Progenitor cell of endocrine pancreas (in vitro differentiated cells): ENCODE data around the gene RFX1. TPM values are rescaled to one million over a fixed set of nuclear protein-coding genes. Genes with fewer than 3 reads are reported as not detected.
"Not testable (repeated sequence)": the region's sequence is repeated elsewhere in the genome, so short reads cannot be mapped to it uniquely, and the experiment has no call there.

Source experiments
- DNase-seq: peaks from one replicate; pipeline ENCODE4 v3.0.0; 2021; ENCODE audit warnings: low spot score; ENCODE audit not compliant: unreplicated experiment
- H3K27ac Mint-ChIP-seq: 2 replicates; pipeline ENCODE4 v1.8.0; 2021; ENCODE audit warnings: mild to moderate bottlenecking, moderate library complexity, mixed read lengths
- H3K27me3 Mint-ChIP-seq: 2 replicates; pipeline ENCODE4 v1.8.0; 2021; ENCODE audit warnings: mixed read lengths
- H3K36me3 Mint-ChIP-seq: 2 replicates; pipeline ENCODE4 v1.8.0; 2022; ENCODE audit warnings: mixed read lengths; ENCODE audit not compliant: insufficient read depth
- H3K4me1 Mint-ChIP-seq: 2 replicates; pipeline ENCODE4 v1.8.0; 2021; ENCODE audit warnings: low read depth, mixed read lengths
- H3K4me3 Mint-ChIP-seq: 2 replicates; pipeline ENCODE4 v1.8.0; 2021; ENCODE audit warnings: low read depth, mild to moderate bottlenecking, moderate library complexity, mixed read lengths
- H3K9me3 Mint-ChIP-seq: 2 replicates; pipeline ENCODE4 v1.8.0; 2021; ENCODE audit warnings: low read depth, mixed read lengths
- total RNA-seq: library from RNA; stranded (reverse); gene quantifications from 2 replicates; pipeline ENCODE4 v1.2.1, GENCODE V29; 2021
- TF ChIP-seq, protein P1 (sequence below): fragments of 200-600 bp; sonication (generic); IDR thresholded peaks from one replicate; pipeline ENCODE4 v1.5.0; 2021; ENCODE audit warnings: antibody characterized with exemption, mild to moderate bottlenecking; ENCODE audit not compliant: unreplicated experiment

RFX1 gene
- total RNA-seq, 1 donor from 2014 or later, result 26.5 TPM

DNA sequence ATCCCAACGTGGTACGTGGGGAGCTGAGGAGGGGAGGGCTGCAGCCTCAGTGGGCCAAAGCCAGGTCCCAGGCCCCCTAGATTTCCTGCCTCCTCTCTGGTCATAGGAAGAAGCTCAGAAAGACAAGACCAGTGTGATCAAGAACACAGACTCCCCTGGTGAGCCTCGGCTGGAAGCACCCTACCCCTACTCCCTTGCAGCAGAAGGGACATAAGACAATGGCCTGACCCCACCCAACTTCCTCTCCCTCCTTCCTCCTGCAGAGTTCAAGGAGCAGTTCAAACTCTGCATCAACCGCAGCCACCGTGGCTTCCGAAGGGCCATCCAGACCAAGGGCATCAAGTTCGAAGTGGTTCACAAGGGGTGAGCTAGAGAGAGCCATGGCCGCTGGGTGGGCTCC lies 79.4 kb downstream of the RFX1 start:
- no peak overlapping the region for H3K27ac Mint-ChIP-seq
- no peak overlapping the region for H3K4me3 Mint-ChIP-seq
- TF ChIP-seq, protein P1, sequence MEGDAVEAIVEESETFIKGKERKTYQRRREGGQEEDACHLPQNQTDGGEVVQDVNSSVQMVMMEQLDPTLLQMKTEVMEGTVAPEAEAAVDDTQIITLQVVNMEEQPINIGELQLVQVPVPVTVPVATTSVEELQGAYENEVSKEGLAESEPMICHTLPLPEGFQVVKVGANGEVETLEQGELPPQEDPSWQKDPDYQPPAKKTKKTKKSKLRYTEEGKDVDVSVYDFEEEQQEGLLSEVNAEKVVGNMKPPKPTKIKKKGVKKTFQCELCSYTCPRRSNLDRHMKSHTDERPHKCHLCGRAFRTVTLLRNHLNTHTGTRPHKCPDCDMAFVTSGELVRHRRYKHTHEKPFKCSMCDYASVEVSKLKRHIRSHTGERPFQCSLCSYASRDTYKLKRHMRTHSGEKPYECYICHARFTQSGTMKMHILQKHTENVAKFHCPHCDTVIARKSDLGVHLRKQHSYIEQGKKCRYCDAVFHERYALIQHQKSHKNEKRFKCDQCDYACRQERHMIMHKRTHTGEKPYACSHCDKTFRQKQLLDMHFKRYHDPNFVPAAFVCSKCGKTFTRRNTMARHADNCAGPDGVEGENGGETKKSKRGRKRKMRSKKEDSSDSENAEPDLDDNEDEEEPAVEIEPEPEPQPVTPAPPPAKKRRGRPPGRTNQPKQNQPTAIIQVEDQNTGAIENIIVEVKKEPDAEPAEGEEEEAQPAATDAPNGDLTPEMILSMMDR, result no peak
- DNase-seq, result no peak
- no peaks in the 10 kb centered on the region for H3K4me1 Mint-ChIP-seq
- H3K27me3 Mint-ChIP-seq, result no peaks in the 10 kb centered on the region
- peaks cover 28% of the 10 kb centered on the region for H3K36me3 Mint-ChIP-seq
- no peaks in the 10 kb centered on the region for H3K9me3 Mint-ChIP-seq

DNA sequence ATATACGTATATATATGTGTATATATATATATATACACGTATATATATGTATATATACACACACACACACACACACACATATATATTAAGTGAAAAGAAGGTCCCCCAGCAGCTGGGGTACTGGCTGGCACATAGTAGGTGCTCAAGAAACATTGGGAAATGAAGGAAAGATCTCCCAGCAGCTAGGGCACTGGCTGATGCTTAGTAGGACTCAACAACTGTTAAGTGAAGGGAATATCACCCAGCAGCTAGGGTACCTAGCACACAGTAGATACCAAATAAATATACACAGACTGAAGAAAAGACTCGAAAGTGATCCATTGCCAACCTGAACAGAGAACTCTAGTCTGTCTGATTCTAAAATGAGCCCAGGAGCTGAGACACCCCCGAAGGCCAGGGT lies 80.1 kb downstream of the RFX1 start:
- TF ChIP-seq, protein P1, result no peak
- peaks cover 35% of the 10 kb centered on the region for H3K36me3 Mint-ChIP-seq
- no peaks in the 10 kb centered on the region for H3K4me1 Mint-ChIP-seq
- no peak overlapping the region for H3K4me3 Mint-ChIP-seq
- no peak overlapping the region for H3K27ac Mint-ChIP-seq
- H3K9me3 Mint-ChIP-seq, result no peaks in the 10 kb centered on the region
- no peak for DNase-seq
- no peaks in the 10 kb centered on the region for H3K27me3 Mint-ChIP-seq

DNA sequence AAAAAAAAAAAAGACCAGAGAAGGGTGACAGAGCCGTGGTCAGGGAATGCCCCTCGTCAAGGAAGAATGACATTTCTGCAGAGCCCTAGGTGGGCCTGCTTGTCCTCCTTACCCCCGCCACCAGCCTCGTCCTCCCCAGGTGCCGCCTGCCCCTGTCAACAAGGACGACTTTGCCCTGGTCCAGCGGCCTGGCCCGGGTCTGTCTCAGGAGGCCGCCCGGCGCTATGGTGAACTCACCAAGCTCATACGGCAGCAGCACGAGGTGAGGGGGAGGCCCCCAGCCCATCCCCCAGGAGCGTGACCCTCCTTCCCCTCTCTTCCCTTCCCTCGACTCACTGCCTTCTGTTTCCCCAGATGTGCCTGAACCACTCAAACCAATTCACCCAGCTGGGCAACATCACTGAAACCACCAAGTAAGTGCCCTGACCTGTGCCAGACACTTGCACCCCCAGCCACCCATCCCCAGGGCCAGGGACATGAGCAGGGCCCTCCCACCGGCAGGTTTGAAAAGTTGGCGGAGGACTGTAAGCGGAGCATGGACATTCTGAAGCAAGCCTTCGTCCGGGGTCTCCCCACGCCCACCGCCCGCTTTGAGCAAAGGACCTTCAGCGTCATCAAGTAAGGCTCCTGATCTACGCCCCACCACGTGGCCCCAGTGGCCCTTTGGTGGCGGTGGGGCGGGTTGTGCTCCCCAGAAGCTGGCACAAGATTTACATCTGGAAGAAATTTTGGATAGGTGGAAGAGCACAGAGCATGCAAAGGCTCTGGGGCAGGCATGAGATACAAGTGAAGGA lies 82.7 kb downstream of the RFX1 start:
- Mint-ChIP-seq H3K27ac (peak overlapping the region; percentile 63), H3K4me3 (no peak overlapping the region), H3K4me1 (no peaks in the 10 kb centered on the region), H3K36me3 (peaks cover 47% of the 10 kb centered on the region), H3K27me3 (no peaks in the 10 kb centered on the region), H3K9me3 (no peaks in the 10 kb centered on the region)
- TF ChIP-seq, protein P1, result no peak
- DNase-seq, result no peak

DNA sequence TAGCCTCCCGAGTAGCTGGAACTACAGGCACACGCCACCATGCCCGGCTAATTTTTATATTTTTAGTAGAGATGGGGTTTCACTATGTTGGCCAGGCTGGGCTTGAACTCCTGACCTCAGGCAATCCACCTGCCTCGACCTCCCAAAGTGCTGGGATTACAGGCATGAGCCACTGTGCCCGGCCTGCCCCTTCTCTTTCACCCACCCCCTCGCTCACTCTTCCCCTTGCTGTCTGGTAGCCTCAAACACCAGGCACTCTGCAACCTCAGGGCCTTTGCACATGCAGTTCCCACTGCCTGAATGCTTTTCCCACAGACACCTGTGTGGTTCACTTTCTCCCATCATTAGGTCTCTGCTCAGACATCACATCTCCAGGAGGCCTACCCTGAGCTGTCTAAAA lies 84.0 kb downstream of the RFX1 start:
- H3K27me3 Mint-ChIP-seq, H3K9me3 Mint-ChIP-seq, DNase-seq, H3K27ac Mint-ChIP-seq, H3K4me1 Mint-ChIP-seq, H3K4me3 Mint-ChIP-seq: not testable (repeated sequence)
- H3K36me3 Mint-ChIP-seq, result peaks cover 45% of the 10 kb centered on the region

DNA sequence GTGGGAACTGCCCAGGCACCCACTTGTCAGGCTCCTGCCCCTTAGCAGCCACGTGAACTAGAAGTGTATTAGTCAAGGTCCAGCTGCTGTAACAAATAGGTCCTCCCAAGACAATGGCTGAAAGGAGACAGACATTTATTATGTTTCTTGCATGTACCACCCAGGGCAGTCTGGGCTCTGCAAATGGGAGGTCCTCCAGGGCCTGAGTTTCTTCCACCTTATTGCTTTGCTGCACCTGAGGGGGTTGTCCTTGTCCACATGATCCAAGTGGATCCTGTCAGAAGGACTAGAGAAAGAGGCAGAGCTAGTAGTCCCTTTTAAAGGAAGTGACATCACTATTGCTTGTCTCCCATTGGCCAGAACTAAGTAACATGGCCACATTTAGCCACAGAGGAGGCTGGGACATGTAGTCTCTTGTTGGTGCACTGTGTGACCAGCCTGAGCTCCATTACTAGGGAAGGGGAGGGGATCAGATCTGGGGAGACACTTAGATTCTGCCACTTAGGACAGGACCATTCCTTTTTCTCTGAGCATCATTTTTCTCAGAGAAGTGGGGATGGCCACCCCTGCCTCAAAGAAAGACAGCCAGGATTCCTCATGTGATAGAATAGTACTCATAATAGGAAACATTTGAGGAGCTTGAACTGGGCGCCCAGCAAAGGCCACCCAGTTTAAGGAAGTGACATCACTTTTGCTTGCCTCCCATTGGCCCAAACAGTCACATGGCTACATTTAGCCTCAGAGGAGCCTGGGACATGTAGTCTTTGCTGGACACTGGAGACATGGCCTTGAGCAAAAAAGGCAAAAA lies 85.0 kb downstream of the RFX1 start:
- Mint-ChIP-seq H3K27ac (no peak overlapping the region), H3K36me3 (peaks cover 43% of the 10 kb centered on the region), H3K4me3 (no peak overlapping the region)

More for the DNA sequence above, 85.0 kb downstream of the RFX1 start:
- TF ChIP-seq, protein P1, result no peak
- no peak for DNase-seq
- no peaks in the 10 kb centered on the region for H3K4me1 Mint-ChIP-seq
- no peaks in the 10 kb centered on the region for H3K27me3 Mint-ChIP-seq
- no peaks in the 10 kb centered on the region for H3K9me3 Mint-ChIP-seq
